Skeletal muscle cell (primary cell): ENCODE measurements around the gene VMAC.
"Not testable (repeated sequence)": the region's sequence is repeated elsewhere in the genome, so short reads cannot be mapped to it uniquely, and the experiment has no call there.

Experiments
- DNase-seq: peaks from one replicate; pipeline ENCODE4 v3.0.0-alpha.2; 2010; ENCODE audit warnings: low read depth
- H3K4me3 ChIP-seq: 2 replicates; pipeline ENCODE4 v1.5.1; 2011; ENCODE audit warnings: low read depth, mild to moderate bottlenecking, control low read depth, low read length, moderate library complexity

VMAC gene

DNA sequence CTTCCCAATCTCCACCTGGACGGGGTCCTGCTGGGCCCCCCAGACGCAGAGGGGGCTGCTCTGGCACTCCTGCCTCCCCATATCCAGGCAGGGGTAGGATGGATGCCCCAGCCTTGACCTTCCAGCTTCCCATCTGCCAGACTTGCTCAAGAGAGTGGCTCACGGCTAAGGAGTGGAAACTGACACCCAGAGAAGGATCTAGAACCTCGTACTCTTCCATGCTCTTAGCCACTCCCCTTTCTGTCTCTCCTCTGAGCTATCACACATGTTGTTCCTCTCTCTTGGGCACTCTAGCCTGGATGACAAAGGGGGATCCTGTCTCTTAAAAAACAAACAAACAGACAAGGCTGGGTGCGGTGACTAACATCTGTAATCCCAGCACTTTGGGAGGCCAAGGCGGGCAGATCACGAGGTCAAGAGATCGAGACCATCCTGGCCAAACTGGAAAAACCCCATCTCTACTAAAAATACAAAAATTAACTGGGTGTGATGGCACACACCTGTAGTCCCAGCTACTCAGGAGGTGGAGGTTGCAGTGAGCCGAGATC, 22.2 kb upstream of the VMAC start:
- H3K4me3 ChIP-seq, result no peak overlapping the region
- DNase-seq, result no peak

DNA sequence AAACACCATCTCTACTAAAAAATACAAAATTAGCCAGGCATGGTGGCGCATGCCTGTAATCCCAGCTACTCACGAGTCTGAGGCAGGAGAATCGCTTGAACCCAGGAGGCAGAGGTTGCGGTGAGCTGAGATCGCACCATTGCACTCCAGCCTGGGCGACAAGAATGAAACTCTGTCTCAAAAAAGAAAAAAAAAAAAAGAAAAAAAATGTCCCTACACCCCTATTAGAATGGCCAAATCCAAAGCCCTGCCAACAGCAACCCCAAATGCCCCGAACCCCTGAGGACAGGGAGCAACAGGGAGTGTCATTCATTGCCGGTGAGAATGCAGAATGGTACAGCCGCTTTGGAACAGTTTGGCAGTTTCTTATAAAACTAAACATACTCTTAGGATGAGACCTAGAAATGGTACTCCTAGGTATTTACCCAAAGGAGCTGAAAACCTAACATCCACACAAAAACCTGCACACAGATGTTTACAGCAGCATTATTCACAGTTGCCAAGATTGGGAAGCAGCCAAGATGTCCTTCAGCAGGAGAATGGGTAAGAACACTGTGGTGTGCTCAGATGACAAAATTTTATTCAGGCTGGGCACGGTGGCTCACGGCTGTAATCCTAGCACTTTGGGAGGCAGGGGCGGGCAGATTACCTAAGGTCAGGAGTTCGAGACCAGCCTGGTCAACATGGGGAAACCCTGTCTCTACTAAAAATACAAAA, 21.4 kb upstream of the VMAC start:
- not testable (repeated sequence) for DNase-seq, H3K4me3 ChIP-seq

DNA sequence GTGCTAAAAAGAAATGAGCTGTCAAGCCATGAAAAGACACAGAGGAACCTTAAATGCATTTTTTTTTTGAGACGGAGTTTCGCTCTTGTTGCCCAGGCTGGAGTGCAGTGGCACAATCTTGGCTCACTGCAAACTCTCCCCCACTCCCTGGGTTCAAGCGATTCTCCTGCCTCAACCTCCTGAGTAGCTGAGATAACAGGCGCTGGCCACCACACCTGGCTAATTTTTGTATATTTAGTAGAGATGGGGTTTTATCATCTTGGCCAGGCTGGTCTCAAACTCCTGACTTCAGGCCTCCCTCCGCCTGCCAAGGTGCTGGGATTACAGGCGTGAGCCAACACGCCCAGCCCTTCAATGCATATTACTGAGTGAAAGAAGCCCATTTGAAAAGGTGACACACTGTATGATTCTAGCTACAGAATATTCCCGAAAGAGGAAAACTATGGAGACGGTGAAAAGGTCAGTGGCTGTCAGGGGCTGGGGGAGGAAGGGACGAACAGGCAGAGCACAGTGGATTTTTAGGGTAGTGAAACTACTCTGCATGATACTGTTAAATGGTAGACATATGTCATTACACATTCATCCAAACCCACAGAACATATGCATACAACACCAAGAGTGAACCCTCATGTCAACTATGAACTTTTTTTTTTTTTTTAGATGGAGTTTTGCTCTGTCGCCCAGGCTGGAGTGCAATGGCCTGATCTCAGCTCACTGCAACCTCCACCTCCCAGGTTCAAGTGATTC, 20.4 kb upstream of the VMAC start:
- not testable (repeated sequence) for H3K4me3 ChIP-seq, DNase-seq

DNA sequence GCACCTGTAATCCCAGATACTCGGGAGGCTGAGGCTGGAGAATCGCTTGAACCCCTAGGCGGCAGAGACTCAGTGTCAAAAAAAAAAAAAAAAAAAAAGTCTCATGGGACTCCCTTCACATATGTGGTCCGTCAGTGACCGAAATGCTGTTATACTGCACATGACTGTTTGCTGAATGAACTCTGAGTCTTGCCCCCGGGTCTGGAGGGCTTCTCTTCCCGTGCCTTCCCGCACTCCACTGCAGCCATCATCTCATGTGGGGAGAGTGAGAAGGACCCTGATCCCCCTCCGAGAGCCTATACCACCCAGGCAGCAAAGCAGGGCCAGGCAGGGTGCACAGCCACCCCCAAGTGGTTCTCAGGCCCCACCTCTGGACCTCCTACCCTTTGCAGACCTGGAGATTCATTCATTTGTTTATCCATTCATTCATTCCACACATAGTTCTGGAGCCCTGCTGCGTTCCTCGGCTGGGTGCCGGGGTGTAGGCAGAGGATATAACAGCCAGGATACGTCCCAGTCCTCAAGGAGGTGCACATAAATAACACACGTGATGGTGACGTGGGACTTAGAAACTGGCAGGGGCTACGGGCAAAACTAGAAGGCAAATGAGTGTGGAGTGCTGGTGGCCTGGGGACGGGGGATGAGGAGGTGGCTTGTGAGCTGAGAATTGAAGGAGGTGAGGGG, 15.2 kb upstream of the VMAC start:
- no peak for DNase-seq
- no peak overlapping the region for H3K4me3 ChIP-seq

DNA sequence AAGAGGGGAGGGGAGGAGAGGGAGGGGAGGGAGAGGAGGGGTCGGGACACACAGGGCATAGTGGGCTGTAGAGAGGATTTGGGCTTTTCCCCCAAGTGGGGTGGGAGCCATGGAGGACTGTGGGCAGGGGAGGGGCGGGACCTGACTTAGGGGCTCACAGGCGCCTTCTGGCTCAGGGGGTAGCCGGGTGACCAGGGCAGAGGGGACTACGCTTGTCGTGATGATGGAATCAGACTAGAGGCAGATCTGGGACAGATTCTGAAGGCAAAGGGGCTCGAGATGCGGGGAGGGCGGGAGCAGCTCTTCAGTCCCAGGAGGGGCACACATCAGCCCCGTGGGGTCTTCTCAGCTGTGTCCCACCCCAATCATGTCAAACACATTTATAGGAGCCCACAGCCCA, 14.6 kb upstream of the VMAC start:
- H3K4me3 ChIP-seq, result no peak overlapping the region
- no peak for DNase-seq

DNA sequence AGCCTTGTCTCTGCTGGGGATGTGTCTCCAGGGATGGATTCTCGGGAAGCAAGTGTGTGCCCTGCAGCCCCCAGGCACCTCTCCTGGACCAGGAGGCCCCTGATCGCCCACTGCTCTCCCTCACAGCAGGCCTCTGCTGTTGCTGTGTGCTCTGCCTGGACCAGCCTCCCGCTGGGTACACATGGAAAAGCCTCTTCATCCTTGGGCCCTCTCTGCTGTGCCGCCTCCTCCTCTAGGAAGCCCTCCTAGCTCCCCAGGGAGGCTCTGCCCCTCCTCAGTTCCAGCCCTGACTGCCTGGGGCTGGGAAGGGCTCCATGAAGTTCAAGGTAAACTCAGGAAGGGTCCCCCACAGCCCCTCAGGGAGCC, 13.1 kb upstream of the VMAC start:
- no peak for DNase-seq
- H3K4me3 ChIP-seq, result no peak overlapping the region

DNA sequence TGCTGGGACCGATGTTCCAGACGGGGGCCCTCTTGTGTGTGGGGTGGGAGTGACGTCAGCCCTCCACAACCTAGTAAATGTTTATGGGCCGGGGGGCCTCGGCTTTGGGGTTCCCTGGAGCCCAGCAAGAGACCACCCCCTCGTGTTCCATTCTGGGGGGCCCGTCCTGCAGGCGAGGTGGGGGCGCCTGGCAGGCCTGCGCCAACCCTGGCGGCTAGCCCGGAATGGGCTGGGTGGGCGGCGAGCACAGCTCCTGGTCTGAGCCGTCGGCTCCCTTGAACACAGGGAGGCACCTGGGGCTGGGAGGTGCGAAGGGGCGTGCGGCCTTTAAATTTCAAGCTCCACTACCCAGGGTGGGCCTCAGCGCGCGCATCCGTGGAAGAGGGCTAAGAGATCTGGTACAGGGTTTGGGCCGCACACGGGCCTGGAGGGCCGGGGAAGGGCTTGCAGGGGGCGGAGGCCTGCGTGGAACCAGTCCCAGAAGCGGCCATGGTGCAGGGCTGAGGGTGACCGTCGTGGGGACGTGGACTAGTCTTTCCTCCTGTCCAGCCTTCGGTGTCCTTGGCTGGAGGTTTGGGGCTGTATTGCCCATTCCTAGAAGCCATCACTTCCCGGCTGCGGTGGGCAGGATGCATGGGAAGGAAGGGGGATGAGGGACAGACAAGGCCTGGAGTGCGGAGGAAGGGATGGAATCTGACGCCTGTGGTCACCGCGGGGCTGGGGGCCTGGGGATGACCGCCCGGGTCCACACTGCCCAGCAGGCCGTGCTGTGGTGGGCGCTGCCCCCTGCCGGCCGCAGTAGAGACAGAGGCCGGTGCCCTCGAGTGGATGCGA, 12.5 kb upstream of the VMAC start:
- DNase-seq, result no peak
- no peak overlapping the region for H3K4me3 ChIP-seq

DNA sequence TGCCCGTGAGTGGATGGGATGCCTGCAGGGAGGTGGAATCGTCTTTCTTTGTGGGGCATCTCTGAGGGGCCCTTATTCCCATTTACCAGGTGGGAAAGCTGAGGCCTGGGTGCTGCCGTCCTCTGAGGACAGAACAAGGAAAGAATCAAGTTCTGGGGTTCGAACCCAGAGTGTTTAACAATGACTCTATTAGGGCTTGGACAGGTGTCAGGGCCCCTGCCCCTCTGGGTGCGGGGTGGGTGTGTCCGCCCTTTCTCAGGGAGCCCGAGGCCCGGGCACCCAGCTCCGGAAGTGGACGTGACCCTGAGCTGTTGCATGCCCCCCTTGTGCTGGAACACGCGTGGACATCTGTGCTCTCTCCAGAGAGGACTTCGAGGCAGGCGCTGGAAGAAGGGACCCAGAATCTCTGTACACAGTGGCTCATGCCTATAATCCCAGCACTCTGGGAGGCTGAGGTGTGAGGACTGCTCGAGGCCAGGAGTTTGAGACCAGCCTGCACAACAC, 11.8 kb upstream of the VMAC start:
- DNase-seq, result no peak
- no peak overlapping the region for H3K4me3 ChIP-seq

DNA sequence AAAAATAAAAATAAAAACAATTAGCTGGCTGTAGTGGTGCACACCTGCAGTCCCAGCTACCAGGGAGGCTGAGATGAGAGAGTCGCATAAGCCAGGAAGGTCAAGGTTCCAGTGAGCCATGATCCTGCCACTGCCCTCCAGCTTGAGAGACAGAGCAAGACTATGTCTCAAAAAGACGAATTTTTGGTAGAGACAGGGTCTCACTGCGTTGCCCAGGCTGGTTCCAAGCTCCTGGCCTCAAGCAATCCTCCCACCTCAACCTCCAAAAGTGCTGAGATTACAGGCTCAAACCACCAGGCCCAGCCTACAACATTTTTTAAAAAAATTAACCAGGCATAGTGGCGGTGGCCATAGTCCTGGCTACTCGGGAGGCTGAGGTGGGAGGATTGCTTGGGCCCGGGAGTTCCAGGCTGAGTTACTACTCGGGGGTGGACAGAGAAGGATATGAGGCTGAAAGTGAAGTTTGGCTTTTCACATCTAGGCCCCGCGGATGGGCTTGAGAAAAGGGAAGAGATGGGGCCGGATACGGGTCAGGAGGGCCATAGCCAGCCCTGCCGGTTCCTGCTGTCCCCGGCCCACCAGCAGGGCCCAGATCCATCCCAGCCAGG, 11.3 kb upstream of the VMAC start:
- DNase-seq, result no peak
- H3K4me3 ChIP-seq, result no peak overlapping the region

DNA sequence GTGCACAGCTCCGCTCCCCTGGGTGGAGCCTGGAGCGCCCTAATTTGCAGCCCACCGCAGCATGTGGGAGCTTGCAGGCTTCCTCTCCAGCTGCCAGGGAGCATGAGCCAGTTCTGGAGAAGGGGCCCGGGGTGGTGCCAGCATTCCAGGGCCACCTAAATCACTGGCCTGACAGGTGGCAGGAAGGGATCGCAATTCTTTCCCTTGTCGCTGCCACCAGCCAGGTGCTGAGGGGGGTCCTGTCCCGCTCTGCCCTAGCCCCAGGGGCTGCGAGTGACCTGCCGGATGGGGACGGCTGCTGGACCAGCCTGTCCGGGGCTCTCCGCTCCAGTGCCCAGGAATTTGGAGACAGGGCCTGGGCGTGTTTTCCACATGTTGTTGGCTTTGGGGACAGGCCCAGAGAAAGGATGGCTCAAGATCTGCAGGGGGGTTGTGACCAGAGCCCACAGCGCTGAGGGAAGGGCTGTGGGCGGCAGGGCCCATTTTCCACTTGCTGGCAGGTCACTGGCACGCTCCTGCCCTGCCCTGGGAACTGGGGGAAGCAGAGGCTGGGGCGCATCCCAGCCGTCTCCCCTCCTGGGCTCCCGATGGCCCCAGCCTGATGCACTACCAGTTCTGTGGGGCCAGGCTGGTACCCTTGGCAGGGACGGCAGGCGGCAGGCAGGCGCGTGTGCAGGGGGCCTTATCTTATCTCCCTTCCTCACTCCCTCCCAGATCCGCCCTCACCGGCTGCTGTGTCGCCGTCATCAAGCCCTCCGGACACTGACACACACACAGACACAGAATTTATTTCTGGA, 10.6 kb upstream of the VMAC start:
- no peak overlapping the region for H3K4me3 ChIP-seq
- no peak for DNase-seq

DNA sequence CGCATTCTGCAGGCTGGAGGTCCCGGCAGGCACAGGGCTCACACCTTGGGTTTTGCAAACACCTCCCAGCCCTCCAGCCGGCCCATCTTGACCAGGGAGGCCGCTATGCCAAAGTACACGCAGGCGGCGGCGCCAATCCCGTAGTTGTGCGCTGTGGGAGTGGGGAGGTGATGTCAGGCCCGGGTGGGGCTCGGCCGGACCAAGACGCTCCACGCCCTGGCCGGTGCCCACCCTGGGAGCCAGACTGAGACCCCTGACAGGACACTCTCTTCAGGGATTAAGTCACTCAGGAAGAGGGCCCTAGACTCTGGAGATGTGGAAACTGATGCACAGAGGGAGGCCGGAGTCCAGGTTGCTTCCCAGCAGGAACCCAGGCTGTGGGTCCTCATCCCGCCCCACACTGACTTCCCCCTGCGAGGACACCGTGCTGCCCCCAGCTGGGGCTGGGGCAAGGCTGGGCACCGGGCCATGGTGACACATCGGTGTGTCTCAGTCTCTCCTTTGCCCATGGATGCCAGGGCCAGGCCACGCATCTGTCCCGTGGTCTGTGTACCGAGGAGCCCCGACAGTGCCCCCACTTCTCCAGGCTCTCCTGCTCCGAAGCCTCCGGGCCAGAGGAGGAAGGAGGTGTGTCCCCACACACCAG, 9.8 kb upstream of the VMAC start:
- no peak overlapping the region for H3K4me3 ChIP-seq
- no peak for DNase-seq

DNA sequence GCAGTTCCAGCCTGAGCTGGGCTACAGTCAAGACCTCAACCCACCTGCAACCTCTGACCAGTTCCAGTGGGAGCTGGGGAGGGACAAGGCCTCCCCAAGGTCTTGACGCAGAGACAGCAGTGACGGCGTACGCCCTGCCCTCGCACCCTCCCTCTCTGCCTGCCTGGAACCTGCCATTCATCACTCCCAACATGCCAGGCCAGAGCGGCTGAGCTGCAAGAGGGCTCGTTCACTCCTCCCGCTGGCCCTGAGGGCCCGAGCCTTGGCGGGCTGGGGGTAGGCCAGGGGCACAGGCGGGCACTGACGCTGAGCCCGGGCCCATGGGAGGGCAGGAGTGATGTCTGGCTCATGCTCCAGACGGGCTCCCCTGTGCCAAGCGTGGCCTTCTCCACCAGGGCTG, 9.3 kb upstream of the VMAC start:
- DNase-seq, result no peak
- H3K4me3 ChIP-seq, result no peak overlapping the region

DNA sequence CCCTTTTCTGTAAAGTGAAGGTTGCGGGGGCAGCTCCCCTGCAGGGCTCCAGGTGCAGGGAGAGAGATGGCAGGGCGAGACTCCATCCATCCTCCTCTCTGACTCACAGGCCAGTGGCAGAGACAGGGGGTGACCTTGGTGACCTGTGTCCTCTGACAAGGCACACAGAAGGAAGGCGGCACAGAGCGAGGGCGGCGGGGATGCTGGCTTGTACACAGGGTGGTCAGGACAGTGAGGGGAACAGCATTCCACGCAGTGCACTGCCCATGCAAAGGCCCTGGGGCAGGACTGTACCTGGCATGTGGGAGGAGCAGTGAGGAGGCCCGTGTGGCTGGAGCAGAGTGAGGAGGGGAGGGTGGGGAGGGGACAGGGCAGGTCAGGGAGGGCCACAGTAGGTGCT, 8.8 kb upstream of the VMAC start:
- no peak for DNase-seq
- H3K4me3 ChIP-seq, result no peak overlapping the region

DNA sequence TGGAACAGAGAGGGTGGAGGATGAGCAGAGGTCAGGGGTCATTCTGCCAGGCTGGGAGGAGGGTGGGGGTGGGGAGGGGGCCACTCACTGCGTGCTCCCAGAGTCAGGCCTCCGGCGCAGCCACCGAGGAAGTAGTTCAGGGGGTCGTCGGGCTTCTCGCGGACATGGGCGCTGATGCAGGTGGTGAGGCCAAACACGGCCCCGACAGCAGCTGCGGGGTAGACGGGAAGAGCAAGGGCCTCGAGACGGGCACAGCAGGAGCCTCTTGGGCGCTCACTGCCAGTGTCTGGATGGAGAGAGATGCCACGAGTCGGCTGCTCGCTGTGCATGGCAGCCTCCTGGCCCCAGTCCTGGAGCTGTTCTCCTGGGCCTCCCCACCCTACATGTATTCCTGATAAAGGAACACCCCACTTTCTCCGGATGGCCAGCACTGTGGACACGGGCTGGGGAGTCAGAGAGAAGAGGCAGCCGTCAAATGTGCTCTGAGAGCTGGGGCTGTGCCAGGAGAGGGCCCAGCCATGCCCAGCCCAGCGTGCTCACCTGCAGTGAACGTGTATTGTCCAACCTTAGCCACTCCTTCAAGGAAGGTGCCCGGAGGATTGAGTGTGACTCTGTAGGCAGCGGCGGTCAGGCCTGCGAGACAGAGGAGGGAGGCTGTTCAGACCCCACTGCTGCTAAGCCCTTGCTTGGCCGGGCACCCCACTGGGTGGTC, 8.2 kb upstream of the VMAC start:
- H3K4me3 ChIP-seq, result no peak overlapping the region
- no peak for DNase-seq

DNA sequence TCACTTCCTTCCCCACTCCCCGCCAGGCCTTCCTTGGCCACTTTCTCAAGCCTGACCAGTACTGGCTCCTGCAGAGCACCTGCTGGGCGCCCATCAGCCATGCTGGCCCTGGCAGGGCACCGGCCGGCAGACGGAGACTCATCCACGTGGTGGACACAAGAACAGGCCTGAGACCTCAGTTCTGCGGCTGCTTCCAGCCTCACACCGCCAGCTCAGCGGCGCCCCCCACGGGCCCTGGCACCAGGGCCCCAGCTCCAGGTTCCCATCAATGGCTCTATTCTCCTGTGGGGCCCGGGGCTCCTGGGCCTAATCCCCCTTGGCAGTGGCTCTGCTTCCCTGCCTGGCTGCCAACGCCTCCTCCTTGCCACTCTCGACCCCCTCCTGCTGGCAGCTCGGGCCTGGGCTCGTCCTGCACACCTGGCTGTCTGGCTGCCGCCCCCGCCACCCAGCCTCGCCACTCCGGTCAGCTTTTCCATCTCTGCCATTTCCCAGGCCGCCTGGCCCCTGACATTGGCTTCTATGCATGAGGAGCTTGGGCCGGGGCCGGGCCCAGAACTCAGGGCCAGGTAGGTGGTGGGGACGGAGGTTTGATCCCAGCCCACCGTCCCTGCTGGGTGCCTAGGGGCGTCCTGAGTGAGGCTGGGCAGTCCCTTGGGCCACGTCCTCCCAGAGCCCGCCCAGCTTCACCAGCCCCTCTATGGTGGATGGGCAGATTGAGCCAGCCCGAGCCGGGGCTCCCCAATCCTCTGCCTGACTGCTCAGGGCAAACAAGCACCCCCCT, 7.3 kb upstream of the VMAC start:
- no peak overlapping the region for H3K4me3 ChIP-seq

DNA sequence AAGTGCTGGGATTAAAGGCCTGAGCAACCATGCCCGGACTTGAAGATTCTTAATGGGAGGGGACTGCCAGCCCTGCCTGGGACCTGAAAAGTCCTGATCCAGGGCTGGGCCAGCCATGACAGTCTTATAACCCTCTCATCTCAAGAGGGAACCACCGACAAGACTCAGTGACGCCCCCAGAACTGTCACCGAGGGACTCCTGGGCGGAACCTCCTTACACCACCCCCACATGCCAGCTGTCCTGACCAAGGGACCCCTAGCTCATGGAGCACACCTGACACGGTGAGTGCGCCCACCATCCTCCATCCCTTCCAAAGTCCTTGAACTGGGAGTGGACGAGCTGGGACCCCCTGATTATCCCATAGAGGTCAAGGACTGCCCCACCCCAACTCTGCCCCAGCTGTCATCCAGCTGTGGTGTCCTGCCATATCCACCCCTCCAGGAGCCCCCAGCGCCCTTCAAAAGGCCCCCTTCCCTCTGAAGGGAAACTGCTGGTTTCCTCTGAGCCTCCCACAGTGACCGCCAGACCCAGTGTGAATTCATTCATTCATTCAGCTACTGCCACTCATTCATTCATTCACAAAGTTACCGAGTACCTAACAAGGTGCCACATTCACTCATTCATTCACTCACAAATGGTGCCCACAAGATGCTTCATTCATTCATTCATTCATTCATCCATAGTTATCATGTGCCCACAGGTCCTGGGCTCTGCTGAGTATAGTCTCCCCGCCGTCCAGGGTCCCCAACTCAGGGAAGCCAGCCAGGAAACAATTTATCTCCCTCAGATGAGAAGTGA, 4.7 kb upstream of the VMAC start:
- DNase-seq, result no peak
- H3K4me3 ChIP-seq, result no peak overlapping the region

More for the DNA sequence above, 7.3 kb upstream of the VMAC start:
- no peak for DNase-seq
